ENCODE measurements around the gene FAM83C.

The FAM83C gene

DNA sequence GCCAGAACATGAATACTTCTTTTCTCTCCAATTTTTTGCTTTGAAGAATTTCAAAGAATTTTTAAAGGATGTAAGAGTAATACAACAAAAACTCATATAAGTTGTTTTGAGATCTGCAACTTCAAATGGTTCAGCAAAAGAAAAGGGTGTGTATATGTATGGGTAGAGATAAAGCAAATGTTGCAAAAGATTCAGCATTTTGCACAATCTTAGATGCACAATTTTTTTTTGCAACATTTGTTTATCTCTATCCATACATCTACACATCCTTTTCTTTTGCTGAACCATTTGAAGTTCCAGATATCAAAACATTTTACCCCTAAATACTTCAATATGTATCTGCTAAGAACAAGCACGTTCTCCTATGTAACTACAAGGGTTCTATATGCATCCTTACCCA is 47.4 kb upstream of the FAM83C start:
- no peak overlapping the region for H3K4me3 ChIP-seq (ENCODE audit: low read length)
- no peaks in the 10 kb centered on the region for H4K20me1 ChIP-seq (ENCODE audit: insufficient read depth, low read length)
- no peaks in the 10 kb centered on the region for H3K4me1 ChIP-seq (ENCODE audit: low read length)
- no peak for DNase-seq
- no peaks in the 10 kb centered on the region for H3F3A ChIP-seq (ENCODE audit: insufficient read depth, low read length)
- H3K9me3 ChIP-seq (replicated peaks; ENCODE audit: insufficient read depth, low read length), result no peaks in the 10 kb centered on the region
- TF ChIP-seq EZH2phosphoT487 (IDR thresholded peaks at IDR 0.05; ENCODE audit: low read length) (no peak), CTCF (IDR thresholded peaks at IDR 0.05; ENCODE audit: low read length) (no peak), EZH2 (optimal IDR thresholded peaks at IDR 0.05; ENCODE audit: low read depth, low read length) (no peak)
- H3K4me2 ChIP-seq (ENCODE audit: low read depth, low read length), result no peak overlapping the region
- H3K36me3 ChIP-seq (replicated peaks; ENCODE audit: insufficient read depth, low read length), result no peaks in the 10 kb centered on the region
- no peaks in the 10 kb centered on the region for H3K9me2 ChIP-seq (replicated peaks; ENCODE audit: insufficient read depth, low read length)
- no peak overlapping the region for H2AFZ ChIP-seq (ENCODE audit: low read length)
- no peak overlapping the region for H3K27ac ChIP-seq (ENCODE audit: low read length)
- no peak overlapping the region for H3K9ac ChIP-seq (ENCODE audit: low read length)
- no peaks in the 10 kb centered on the region for H3K27me3 ChIP-seq (replicated peaks; ENCODE audit: insufficient read depth, low read length)
- H3K79me2 ChIP-seq (ENCODE audit: low read length), result no peaks in the 10 kb centered on the region

DNA sequence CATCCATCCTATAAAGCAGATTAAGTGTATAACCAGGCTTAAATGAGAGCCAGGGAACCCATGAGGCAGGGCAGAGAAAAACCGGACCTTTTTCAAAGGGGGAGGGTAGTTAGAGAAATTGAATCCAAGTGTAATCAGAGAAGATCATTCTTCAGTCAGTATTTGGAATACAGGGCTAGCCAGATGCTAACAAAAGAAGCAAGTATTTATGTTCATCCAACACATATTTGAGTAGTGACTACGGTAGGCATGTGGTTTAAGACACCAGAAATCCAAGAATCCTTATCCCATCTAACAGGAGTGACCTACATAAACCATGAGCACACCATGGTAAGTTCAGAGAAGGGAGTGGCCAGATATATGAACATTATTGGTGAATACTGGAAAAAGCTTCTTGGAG is 46.8 kb upstream of the FAM83C start:
- Histone ChIP-seq H3K79me2 (ENCODE audit: low read length) (no peaks in the 10 kb centered on the region), H3K4me1 (ENCODE audit: low read length) (no peaks in the 10 kb centered on the region), H3K9me3 (replicated peaks; ENCODE audit: insufficient read depth, low read length) (no peaks in the 10 kb centered on the region), H2AFZ (ENCODE audit: low read length) (no peak overlapping the region), H3K9ac (ENCODE audit: low read length) (no peak overlapping the region), H3K4me2 (ENCODE audit: low read depth, low read length) (no peak overlapping the region), H3K27me3 (replicated peaks; ENCODE audit: insufficient read depth, low read length) (no peaks in the 10 kb centered on the region), H3K27ac (ENCODE audit: low read length) (no peak overlapping the region), H3K4me3 (ENCODE audit: low read length) (no peak overlapping the region), H3K36me3 (replicated peaks; ENCODE audit: insufficient read depth, low read length) (no peaks in the 10 kb centered on the region), H3F3A (ENCODE audit: insufficient read depth, low read length) (no peaks in the 10 kb centered on the region), H3K9me2 (replicated peaks; ENCODE audit: insufficient read depth, low read length) (no peaks in the 10 kb centered on the region), H4K20me1 (ENCODE audit: insufficient read depth, low read length) (no peaks in the 10 kb centered on the region)
- TF ChIP-seq CTCF (IDR thresholded peaks at IDR 0.05; ENCODE audit: low read length) (no peak), EZH2 (optimal IDR thresholded peaks at IDR 0.05; ENCODE audit: low read depth, low read length) (no peak), EZH2phosphoT487 (IDR thresholded peaks at IDR 0.05; ENCODE audit: low read length) (no peak)
- DNase-seq, result no peak

GRCh38 chr20:35334311-35335101 is 42.3 kb upstream of the FAM83C start:
- Histone ChIP-seq H3K79me2 (ENCODE audit: low read length) (no peaks in the 10 kb centered on the region), H4K20me1 (ENCODE audit: insufficient read depth, low read length) (no peaks in the 10 kb centered on the region), H3K4me1 (ENCODE audit: low read length) (no peaks in the 10 kb centered on the region), H3K4me3 (ENCODE audit: low read length) (no peak overlapping the region), H3F3A (ENCODE audit: insufficient read depth, low read length) (no peaks in the 10 kb centered on the region), H3K27ac (ENCODE audit: low read length) (no peak overlapping the region), H3K36me3 (replicated peaks; ENCODE audit: insufficient read depth, low read length) (no peaks in the 10 kb centered on the region), H3K9me3 (replicated peaks; ENCODE audit: insufficient read depth, low read length) (no peaks in the 10 kb centered on the region), H3K9me2 (replicated peaks; ENCODE audit: insufficient read depth, low read length) (no peaks in the 10 kb centered on the region), H2AFZ (ENCODE audit: low read length) (no peak overlapping the region), H3K27me3 (replicated peaks; ENCODE audit: insufficient read depth, low read length) (no peaks in the 10 kb centered on the region), H3K9ac (ENCODE audit: low read length) (no peak overlapping the region), H3K4me2 (ENCODE audit: low read depth, low read length) (no peak overlapping the region)
- DNase-seq, result no peak
- no peak for TF ChIP-seq EZH2phosphoT487 (IDR thresholded peaks at IDR 0.05; ENCODE audit: low read length)
- no peak for TF ChIP-seq EZH2 (optimal IDR thresholded peaks at IDR 0.05; ENCODE audit: low read depth, low read length)
- TF ChIP-seq CTCF (IDR thresholded peaks at IDR 0.05; ENCODE audit: low read length), result no peak

Measured in MM.1S (cell line).